Measurements from ENCODE around the gene TASL. TPM values are rescaled to one million over a fixed set of nuclear protein-coding genes. Genes with fewer than 3 reads are reported as not detected.

TASL gene
- polyA plus RNA-seq, 2 of the 4 experiments (the other 2 are of a cell fraction), result not detected

DNA sequence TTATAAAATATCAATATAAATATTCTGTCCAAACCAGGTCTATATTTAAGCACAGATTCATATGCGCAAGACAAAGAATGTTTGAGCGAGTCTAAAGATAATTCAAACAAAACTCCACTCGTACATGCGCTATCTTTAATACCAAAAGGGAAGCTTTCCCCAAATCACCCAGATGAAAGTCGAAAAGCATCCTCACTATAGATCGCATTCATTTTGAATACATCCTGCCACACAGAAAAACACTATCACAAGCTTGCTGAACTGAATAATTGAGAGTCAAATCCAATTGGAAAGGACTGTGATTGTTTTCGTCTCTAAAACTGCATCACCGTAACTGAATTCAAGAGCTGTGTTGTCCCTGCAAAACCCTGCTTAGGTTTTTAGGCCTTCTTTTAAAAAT, 685 bp downstream of the TASL start:
- Histone ChIP-seq H3K27ac (no peak overlapping the region), H3K4me3 (no peak overlapping the region), H3K9me3 (no peaks in the 10 kb centered on the region), H3K4me2 (no peak overlapping the region), H3K4me1 (no peaks in the 10 kb centered on the region)
- DNase-seq (ENCODE audit: low read depth in 1 of 2, low spot score in 1 of 2) (no peak), FAIRE-seq (no peak), ATAC-seq (no peak)
- WGBS (ENCODE audit: missing lambda C conversion rate), result 78% methylated on average over 8 of the region's 8 CpGs
- ChIA-PET CTCF (interaction anchor here (0.7 kb wide), 1 partner anchor 258 kb away, joined by 3 read pairs; no protein-coding TSS in a partner anchor), POLR2A (no interaction called here)
- TF ChIP-seq MAZ (IDR thresholded peaks at IDR 0.05; ENCODE audit: borderline replicate concordance, low read depth, low read length) (no peak), RAD21 (conservative IDR thresholded peaks at IDR 0.05 in 1 of 2, IDR thresholded peaks at IDR 0.05 in 1 of 2) (no peak), HOXB13 (CRISPR knock-in tag; IDR thresholded peaks at IDR 0.05; ENCODE audit: low read depth) (no peak)
- TF ChIP-seq, protein P1, sequence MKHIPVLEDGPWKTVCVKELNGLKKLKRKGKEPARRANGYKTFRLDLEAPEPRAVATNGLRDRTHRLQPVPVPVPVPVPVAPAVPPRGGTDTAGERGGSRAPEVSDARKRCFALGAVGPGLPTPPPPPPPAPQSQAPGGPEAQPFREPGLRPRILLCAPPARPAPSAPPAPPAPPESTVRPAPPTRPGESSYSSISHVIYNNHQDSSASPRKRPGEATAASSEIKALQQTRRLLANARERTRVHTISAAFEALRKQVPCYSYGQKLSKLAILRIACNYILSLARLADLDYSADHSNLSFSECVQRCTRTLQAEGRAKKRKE (CRISPR knock-in tag; IDR thresholded peaks at IDR 0.05; ENCODE audit: low read depth), result no peak

- Histone ChIP-seq H3K27ac (no peak overlapping the region), H3K4me1 (no peaks in the 10 kb centered on the region), H3K9me3 (no peaks in the 10 kb centered on the region), H3K4me2 (no peak overlapping the region), H3K4me3 (no peak overlapping the region)
- TF ChIP-seq ZC3H11A (IDR thresholded peaks at IDR 0.05), result no peak
- no peak for TF ChIP-seq POLR2A (IDR thresholded peaks at IDR 0.05; ENCODE audit: low read length)
- no peak for TF ChIP-seq RCOR1 (IDR thresholded peaks at IDR 0.05; ENCODE audit: low read depth, low read length)
- TF ChIP-seq RFX5 (IDR thresholded peaks at IDR 0.05), result no peak
- TF ChIP-seq FOXS1 (CRISPR knock-in tag; IDR thresholded peaks at IDR 0.05), result no peak
- TF ChIP-seq, protein P2, sequence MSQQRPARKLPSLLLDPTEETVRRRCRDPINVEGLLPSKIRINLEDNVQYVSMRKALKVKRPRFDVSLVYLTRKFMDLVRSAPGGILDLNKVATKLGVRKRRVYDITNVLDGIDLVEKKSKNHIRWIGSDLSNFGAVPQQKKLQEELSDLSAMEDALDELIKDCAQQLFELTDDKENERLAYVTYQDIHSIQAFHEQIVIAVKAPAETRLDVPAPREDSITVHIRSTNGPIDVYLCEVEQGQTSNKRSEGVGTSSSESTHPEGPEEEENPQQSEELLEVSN (IDR thresholded peaks at IDR 0.05; ENCODE audit: borderline replicate concordance, low read depth), result no peak
- no peak for TF ChIP-seq RNF2 (IDR thresholded peaks at IDR 0.05; ENCODE audit: borderline replicate concordance, low read depth)
- no peak for TF ChIP-seq MYC (IDR thresholded peaks at IDR 0.05; ENCODE audit: borderline replicate concordance, low read length)
- TF ChIP-seq JUNB (IDR thresholded peaks at IDR 0.05), result no peak
- TF ChIP-seq HOXB13 (CRISPR knock-in tag; IDR thresholded peaks at IDR 0.05; ENCODE audit: low read depth), result no peak
- no peak for TF ChIP-seq SMC3 (IDR thresholded peaks at IDR 0.05)
- TF ChIP-seq ESRRA (IDR thresholded peaks at IDR 0.05; ENCODE audit: borderline replicate concordance, low read length), result no peak
- TF ChIP-seq FOSL2 (IDR thresholded peaks at IDR 0.05), result no peak
- TF ChIP-seq FOSL2 (CRISPR knock-in tag; IDR thresholded peaks at IDR 0.05), result no peak
- TF ChIP-seq KDM5A (IDR thresholded peaks at IDR 0.05), result no peak
- TF ChIP-seq RARB (CRISPR knock-in tag; IDR thresholded peaks at IDR 0.05), result no peak
- DNase-seq (ENCODE audit: low read depth in 1 of 2, low spot score in 1 of 2) (no peak), FAIRE-seq (no peak), ATAC-seq (no peak)
- ChIA-PET CTCF (no interaction called here), POLR2A (no interaction called here)
- WGBS (ENCODE audit: missing lambda C conversion rate), result 68% methylated on average over 3 of the region's 3 CpGs
Observed at GRCh38 chrX:30573125-30573524, 4.4 kb downstream of the TASL start.

- H3K27ac ChIP-seq, result no peak overlapping the region
- no peak overlapping the region for H3K4me2 ChIP-seq
- FAIRE-seq, result no peak
- no peak overlapping the region for H3K4me3 ChIP-seq
- no peak for DNase-seq (ENCODE audit: low read depth in 1 of 2, low spot score in 1 of 2)
- CTCF ChIA-PET, result no interaction called here
- POLR2A ChIA-PET, result no interaction called here
- TF ChIP-seq, protein P3, sequence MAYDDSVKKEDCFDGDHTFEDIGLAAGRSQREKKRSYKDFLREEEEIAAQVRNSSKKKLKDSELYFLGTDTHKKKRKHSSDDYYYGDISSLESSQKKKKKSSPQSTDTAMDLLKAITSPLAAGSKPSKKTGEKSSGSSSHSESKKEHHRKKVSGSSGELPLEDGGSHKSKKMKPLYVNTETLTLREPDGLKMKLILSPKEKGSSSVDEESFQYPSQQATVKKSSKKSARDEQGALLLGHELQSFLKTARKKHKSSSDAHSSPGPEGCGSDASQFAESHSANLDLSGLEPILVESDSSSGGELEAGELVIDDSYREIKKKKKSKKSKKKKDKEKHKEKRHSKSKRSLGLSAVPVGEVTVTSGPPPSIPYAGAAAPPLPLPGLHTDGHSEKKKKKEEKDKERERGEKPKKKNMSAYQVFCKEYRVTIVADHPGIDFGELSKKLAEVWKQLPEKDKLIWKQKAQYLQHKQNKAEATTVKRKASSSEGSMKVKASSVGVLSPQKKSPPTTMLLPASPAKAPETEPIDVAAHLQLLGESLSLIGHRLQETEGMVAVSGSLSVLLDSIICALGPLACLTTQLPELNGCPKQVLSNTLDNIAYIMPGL (CRISPR knock-in tag; IDR thresholded peaks at IDR 0.05; ENCODE audit: borderline replicate concordance), result no peak
- no peak for TF ChIP-seq FOSL2 (IDR thresholded peaks at IDR 0.05)
- TF ChIP-seq FOSL2 (CRISPR knock-in tag; IDR thresholded peaks at IDR 0.05), result no peak
- TF ChIP-seq NR3C1 (IDR thresholded peaks at IDR 0.05), result no peak
- TF ChIP-seq CEBPB (IDR thresholded peaks at IDR 0.05), result no peak
- no peak for TF ChIP-seq GATA3 (IDR thresholded peaks at IDR 0.05; ENCODE audit: borderline replicate concordance)
- TF ChIP-seq RARB (CRISPR knock-in tag; IDR thresholded peaks at IDR 0.05), result no peak
- TF ChIP-seq POLR2AphosphoS2 (conservative IDR thresholded peaks at IDR 0.05; ENCODE audit: low read length), result no peak
- TF ChIP-seq TFCP2L1 (CRISPR knock-in tag; IDR thresholded peaks at IDR 0.05), result no peak
- TF ChIP-seq MAFK (IDR thresholded peaks at IDR 0.05; ENCODE audit: partially characterized antibody), result no peak
- TF ChIP-seq ZC3H11A (IDR thresholded peaks at IDR 0.05), result no peak
- TF ChIP-seq MAZ (IDR thresholded peaks at IDR 0.05; ENCODE audit: borderline replicate concordance, low read depth, low read length), result no peak
- TF ChIP-seq RFX5 (IDR thresholded peaks at IDR 0.05), result no peak
- no peak for TF ChIP-seq FOXS1 (CRISPR knock-in tag; IDR thresholded peaks at IDR 0.05)
- TF ChIP-seq, protein P1 (CRISPR knock-in tag; IDR thresholded peaks at IDR 0.05; ENCODE audit: low read depth), result no peak
- H3K9me3 ChIP-seq, result no peaks in the 10 kb centered on the region
- no peak for ATAC-seq
- 57% methylated on average over 4 of the region's 4 CpGs for WGBS (ENCODE audit: missing lambda C conversion rate)
- H3K4me1 ChIP-seq, result no peaks in the 10 kb centered on the region
Observed at GRCh38 chrX:30572678-30573077, 4.9 kb downstream of the TASL start.

Data from A549 (cell line).